Stimulated activated CD4-positive, alpha-beta T cell treated with anti-CD3 and anti-CD28 coated beads, Interleukin-15, amount 100 ng/mL, for 1 hour (primary cell): ENCODE data around the gene ALPK1.
"Not testable (repeated sequence)": the region's sequence is repeated elsewhere in the genome, so short reads cannot be mapped to it uniquely, and the experiment has no call there.

Source experiments
- DNase-seq, 2 donors: peaks; one replicate each; pipeline ENCODE4 v3.0.0-alpha.2; 2020; ENCODE audit warnings: low read depth in 1 of 2, low spot score in 1 of 2

ALPK1 gene

DNA sequence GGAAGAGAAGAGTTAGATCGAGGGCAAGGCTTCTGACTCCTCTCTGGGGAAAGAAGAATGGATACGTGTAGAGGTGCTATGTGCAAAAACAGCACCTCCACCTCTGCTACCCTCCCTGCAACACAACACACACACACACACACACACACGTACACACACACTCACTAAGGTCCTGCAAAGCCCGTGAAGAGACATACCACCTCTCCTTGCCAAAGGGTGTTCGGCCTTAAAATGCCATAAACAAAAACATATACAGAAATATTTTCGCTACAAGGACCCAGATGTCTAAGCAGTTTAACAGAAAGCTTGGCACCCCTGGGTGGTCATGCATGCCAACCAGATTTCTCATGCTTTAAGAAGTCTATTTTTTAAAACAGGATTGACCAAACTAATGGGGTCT lies 13.0 kb upstream of the ALPK1 start:
- no peak for DNase-seq

DNA sequence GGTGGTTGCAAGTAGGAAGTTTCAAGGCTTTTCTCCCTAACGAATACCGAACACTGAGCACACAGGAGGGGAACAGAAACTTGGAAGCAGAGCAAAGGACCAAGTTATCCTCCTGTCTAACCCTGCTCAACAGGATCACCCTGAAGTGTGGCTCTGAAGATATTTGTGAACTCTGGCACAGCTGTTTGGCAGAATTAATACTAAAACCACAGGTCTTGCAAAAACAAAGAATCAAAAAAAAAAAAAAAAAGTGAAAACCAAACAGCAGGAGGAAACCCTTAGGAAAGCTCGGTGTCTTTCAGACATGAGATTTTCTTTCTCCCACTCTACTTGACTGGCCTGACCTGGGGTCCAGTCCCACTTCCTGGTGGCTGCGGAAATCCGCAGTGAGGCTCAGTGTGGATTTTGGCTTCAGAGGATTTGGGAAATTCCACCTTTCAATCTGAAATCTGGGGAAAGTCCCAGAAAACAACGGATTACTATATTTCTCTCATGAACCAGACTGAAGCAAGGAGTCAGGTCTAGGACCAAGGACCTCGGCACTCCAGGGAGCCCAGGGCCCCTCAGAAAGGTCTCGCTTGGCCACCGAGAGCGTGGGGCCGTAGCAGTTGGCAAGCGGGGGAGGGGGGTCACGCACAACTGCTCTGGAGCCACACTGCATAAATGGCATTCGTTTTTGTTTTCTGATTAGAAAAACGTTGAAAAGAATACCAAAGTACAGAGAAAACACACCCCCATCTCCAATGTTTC lies 12.3 kb upstream of the ALPK1 start:
- no peak for DNase-seq

DNA sequence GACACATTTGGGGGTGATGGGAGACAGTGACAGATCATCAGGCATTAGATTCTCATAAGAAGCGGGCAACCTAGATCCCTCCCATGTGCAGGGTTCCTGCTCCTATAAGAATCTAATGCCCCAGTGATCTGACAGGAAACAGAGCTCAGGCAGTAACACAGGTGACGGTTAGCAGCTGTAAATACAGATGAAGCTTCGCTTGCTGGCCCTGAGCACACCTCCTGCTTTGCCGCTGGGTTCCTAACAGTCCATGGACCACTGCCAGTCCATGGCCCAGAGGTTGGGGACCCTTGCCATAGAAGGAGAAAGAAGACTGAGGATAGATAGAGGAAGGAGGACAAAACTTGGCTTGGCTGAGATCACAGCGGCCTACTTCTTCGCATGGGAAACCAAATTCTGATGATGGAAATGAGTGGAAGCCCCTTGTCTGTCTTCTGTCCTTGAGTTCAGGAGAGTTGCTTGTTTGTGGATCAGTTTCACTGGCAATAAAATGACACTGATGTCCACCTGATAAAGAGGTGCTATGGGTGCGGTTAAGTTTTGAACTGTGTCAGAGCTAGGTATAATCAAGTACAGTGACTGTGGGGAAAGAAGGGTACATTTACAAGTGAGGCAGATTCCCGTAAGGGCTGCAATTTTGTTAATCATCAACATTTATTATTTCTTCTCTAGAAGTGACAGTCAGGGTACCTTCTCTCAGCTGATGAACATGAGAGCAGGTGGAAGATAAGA lies 9.7 kb upstream of the ALPK1 start:
- DNase-seq, result no peak

DNA sequence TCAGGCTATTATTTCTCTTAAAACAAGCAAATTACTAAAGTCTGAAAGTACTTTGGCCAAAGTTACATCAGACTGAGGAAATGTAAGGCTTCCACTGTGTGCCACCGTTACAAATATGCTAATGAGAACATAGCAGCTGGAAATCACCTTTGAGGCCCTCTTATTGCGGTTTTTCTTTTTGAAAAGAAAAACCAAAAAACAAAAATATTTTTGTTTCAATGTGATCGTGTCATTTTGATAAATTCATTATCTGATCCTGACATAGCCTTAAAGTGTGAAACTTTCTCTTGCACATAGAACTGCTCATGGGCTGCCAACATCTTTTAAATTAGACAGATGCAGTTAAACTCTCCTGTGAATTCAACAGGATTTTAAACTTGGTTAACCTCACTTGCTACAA lies 8.7 kb upstream of the ALPK1 start:
- no peak for DNase-seq

DNA sequence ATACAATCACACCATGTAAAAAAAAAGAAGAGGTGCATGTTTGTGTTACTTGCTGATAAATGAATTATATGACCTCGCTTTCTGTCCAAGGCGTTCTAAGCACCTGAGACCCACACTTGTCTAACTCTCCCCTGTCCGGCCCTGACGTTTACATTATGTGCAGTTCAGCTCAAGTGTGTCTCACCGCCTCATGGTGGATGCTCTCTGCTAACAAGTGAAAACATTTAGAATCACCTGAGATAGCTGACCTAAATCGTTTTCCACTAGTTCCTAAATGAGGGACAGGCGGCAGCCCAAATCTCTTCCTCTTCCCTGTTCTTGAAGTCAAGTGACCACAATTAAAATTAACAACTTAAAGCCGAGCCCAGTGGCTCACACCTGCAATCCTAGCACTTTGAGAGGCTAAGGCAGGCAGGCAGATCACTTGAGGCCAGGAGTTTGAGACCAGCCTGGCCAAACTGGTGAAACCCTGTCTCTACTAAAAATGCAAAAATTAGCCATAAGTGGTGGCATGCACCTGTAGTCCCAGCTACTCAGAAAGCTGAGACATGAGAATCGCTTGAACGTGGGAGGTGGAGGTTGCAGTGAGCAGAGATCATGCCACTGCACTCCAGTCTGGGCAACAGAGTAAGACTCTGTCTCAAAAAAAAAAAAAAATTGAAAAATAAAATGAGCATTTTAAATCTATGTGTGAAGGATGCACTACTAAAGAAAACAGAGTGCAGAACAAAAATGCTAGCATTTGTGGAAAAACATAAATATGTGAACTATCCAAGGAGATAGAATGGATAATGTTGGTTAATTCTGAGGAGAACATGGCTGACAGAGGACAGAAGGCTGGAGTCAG lies 7.5 kb upstream of the ALPK1 start:
- DNase-seq, result no peak

DNA sequence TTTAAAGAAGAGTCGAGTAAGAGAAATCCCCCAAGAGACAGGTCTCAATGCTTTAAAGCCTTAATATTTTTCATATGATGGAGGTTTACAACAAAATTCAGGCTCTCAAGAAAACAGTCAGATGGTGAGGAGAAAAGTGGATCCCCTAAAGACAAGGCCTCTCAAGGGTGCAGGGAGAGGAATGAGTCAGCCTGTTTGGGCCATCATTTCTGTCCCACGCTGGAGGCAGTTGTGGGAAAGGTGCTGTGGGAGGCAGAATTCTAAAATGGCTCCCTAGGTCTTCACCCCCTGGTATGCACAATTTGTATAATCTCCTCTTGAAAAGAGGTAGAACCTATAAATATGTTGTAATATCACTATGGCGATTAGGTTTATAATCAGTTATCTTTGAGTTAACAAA lies 6.8 kb upstream of the ALPK1 start:
- no peak for DNase-seq

DNA sequence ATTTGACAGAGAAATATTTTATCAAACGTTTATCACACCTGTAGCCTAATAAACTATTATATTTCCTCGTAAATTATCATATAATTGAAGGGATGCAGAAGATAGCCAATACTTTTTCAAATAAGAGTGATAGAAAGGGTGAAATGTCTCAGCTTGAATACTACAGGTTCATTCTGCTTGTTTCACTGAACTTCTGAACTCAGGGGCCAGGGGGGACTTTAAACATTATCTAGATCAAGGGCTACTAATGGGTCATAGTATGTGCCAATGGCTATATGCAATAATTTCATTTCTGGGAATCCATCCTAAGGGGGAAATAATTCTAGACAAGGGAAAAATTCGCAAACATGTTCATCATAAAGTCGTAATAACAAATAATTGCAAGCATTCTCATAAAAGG lies 2.6 kb downstream of the ALPK1 start:
- DNase-seq, result no peak

DNA sequence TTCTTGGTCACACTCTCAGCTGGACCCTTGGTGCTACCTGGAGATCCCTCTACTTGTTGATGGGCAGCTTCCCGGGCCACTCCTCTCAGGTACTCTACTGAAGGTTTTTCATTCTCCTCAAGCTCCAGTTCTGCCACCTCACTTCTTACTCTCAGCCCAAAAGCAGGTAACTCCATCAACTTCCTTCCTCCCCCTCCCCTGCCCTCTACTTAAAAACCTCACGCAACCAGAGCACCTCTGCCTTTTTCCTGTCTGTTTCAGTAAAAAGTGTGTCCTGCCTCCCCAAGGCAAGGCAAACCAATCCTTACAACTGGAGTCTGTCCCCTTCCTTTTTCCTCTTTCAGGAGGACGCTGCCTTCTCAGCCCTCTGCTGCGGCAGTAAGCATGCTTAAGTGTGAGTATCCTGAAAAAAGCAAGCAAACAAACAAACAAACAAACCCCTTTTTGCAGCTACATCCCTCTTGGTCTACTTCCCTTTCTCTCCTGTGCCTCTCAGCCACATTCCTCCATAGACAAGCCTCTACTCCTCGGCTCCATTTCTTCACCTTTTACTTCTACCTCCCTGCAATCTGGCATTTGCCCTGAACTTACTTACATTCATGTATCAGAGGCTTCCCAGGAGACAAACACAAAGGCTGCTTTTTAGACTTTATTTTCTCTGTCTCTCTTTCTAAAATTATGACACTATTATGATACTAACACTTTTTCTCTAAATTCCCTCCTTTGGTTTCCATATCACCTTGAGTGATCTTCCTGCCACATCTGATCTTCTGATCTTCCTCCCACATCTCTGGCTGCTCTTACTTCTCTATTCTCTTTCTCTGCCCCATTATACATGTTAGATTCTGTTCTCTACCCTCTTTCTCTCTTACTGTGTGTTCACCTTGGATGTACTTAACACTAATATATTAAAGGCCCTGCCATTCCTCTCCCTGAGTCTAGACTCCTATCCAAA lies 5.4 kb downstream of the ALPK1 start:
- no peak for DNase-seq

DNA sequence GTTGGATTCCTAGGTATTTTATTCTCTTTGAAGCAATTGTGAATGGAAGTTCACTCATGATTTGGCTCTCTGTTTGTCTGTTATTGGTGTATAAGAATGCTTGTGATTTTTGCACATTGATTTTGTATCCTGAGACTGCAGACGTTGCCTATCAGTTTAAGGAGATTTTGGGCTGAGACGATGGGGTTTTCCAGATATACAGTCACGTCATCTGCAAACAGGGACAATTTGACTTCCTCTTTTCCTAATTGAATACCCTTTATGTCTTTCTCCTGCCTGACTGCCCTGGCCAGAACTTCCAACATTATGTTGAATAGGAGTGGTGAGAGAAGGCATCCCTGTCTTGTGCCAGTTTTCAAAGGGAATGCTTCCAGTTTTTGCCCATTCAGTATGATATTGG lies 8.3 kb downstream of the ALPK1 start:
- not testable (repeated sequence) for DNase-seq

DNA sequence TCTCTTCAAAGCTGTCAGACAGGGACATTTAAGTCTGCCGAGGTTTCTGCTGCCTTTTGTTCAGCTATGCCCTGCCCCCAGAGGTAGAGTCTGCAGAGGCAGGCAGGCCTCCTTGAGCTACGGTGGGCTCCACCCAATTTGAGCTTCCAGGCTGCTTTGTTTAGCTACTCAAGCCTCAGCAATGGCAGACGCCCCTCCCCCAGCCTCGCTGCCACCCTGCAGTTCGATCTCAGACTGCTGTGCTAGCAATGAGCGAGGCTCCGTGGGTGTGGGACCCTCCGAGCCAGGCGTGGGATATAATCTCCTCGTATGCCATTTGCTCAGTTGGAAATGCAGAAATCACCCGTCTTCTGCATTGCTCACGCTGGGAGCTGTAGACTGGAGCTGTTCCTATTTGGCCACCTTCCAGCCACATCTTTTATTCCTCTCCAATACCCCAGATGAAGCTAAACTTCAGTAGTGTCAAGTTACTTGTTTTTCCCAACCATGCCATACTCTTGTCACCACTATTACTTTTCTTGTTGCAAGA lies 12.2 kb downstream of the ALPK1 start:
- not testable (repeated sequence) for DNase-seq

DNA sequence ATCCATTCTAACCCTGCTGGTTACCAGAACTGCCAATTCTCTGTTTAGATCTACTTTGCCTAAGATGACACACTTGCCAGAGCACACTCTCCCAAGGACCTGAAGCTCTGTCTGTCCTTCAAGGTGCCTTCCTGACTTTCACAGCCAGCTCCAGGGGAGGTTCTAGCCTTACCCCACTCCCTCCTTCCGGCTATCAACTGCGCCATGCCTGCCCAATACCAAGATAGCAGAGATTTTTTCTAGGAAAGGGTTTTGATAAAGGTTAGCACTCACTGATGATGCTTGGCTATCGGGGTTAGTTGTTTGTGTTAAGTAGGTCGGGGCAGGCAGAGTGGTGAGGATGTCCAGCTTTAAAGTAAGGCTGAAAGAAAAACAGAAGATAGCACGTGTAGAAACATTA lies 14.3 kb downstream of the ALPK1 start:
- DNase-seq, result no peak

DNA sequence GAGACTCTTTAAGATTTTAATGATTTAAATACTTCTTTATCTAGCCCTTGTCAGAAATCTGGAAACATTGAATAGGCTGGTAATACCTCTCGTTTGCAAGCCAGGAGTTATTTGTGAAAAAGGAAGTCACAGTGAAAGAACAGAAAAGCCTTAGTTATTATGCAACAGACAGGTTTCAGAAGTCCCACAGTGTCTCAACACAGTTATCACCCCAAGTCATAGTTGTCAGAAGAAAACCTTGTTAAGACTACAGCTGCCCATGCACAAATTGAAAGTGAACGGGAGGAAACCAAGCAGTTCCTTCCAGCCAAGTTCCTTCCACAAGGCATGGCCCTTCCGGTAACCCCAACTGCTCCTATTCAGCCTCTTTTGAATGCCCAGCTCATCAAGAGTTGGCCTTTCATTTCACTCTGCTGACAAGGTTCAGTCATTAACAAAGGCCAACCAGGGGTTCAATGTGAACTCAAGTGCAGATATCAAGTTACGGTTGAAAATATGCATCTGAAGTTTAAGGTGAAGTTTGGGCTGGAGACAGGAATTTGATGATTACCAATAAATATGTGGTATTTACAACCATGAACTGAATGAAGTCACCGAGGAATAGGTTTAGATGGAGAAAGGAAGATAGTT lies 15.6 kb downstream of the ALPK1 start:
- no peak for DNase-seq

DNA sequence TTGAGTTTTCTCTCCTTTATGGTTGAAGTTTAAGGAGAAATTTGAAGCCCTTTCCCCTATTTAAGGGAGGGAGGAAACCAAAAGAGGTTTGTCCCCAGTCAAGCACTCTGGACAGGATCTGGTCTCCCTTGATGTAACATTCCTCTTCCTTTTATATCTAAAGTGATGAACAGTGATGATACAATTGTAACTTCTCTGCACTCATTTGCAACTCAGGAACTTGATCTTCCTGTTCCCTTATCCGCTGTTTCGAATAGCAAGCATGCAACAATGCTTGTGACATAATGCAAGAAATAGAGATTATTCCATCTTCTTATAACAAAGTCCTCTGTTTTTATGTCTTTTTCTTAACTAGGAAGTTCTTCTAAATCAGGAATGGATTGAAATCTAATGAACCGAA lies 18.3 kb downstream of the ALPK1 start:
- no peak for DNase-seq

DNA sequence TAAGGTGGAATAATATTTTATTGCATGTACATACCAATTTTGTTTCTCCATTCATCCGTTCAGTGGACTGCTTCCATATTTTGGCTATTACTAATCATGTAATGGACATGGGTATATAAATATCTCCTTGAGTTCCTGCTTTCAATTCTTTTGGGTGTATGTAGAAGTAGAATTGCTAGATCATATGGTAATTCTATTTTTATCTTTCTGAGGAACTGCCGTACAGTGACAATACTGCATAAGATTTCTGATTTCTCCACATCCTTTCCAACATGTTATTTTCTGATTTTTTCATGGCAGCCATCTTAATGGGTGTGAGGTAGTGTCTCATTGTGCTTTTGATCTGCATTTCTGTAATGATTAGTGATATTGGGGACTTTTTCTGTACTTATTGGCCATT lies 19.2 kb downstream of the ALPK1 start:
- no peak for DNase-seq

DNA sequence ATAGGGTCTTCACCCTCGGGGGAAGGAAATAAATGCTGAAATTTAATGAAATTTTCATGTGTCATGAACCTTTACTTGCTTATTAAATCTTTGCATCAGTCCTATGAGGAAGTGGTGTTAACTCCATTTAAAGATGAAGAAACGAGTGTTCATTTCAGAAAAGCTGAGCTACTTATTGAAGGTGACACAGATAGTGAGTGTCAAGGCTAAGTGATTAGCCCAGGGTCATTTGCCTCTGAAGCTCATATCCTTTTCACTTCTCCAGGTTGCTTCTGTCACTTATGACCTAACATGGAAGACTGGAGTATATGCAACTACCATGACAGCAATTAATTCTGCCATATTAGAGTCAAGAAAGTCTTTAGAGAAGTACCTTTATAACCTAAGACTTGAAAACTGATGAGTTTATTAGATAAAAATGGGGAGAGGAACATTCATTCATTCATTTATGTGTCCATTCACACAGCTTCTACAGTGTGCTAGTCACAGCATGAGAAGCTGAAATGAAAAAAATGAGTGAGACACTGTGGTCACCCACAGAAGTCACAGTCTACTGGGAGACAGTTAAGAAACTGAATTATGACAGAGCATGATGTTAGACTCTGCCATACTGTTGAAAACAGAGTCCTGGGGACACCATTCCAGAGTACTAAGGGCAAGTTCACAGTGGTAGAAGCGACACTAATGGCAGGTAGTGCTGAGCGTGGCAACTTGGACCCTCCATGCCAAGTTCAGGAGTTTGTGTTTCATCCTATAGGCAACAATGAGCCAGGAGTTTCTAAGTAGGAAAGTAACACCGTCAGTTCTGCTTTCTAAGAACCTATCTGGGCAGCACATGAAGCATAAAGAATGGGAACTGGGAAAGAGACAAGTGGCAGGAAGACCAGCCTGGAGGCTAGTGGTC lies 21.3 kb downstream of the ALPK1 start:
- no peak for DNase-seq

DNA sequence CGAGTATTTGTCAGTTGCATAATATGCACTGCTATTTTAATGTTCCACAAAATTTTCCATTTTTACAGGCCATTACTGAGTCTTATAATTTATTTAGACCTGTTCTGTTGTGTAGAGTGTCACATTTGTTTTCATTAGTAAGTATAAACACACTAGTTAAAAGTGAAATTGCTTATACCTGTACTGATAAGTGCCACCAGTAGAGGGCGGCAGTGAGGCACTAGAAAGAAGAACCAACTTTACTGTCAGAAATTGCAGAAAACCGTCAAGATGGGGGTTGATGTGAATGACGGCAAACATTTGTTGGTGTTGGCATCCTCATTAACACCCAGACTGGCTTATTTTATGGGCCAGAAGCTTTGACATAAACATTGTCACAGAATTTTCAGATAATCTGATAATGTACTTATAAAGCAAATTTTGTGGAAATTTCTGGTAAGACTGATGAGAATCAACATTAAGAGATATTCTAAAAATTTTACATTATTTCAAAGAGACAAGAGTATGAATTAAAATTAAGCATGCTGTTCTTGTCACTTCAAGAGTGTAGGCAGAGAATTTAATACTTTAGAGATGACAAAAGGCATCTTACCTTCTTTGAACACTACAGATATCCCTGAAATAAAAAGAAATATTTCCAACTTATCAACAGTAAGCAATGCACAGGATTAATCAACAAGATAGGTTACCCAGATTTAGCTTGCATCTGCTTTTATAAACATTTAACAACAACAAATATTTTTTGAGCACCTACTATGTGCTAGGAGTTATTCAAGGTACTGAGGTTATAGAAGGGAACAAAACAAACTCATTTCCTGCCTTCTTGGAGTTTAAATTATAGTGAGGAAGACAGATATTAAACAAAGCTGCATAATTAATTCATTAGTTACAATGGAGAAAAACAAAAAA lies 24.9 kb downstream of the ALPK1 start:
- DNase-seq, result peak; percentile 51 to 54

DNA sequence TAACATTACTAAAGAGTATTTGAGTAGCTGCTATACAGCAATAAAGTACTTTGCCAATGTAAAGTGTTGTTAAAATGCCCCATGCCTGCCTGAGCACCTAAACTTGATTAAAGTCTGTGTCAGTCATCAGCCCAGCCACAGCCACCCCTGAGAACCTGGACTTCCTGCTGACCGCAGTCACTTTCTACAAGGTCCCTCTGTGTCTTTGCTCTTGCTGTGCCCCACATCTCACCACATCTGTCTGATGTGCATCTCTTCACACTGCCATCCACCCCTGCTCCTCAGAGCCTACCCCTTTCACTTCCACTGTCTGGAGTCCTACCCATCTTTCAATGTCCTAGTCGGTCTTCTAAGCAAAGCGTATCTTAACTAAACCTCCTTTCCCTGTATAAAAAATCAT lies 25.7 kb downstream of the ALPK1 start:
- DNase-seq, result no peak

DNA sequence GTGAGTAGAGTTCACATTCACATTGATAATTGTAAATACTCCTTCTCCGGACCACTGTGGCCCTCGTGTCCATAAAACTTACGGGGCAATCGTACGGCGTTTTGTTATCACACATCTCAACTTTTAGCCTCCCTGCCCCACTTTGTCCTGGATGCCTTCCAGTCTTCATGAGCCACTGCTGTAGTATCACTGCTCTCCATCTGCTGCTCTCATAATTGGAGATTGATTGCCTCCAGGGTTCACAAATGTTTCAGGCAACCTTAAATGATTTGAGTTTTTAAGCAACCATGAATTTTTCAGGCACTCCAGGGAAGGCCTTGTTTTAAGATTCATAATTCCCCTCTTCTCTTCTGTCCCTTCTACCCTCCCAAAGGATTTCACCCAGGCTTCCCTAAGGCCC lies 28.4 kb downstream of the ALPK1 start:
- DNase-seq, result no peak
